GM19467 (cell line): ENCODE measurements around the gene TMEM9.

Experiments used
- ATAC-seq: cut with Tn5 transposase; IDR thresholded peaks from one replicate; pipeline ENCODE4 v1.9.1; 2021; ENCODE audit warnings: mild to moderate bottlenecking, moderate library complexity; ENCODE audit not compliant: unreplicated experiment

Gene TMEM9

DNA sequence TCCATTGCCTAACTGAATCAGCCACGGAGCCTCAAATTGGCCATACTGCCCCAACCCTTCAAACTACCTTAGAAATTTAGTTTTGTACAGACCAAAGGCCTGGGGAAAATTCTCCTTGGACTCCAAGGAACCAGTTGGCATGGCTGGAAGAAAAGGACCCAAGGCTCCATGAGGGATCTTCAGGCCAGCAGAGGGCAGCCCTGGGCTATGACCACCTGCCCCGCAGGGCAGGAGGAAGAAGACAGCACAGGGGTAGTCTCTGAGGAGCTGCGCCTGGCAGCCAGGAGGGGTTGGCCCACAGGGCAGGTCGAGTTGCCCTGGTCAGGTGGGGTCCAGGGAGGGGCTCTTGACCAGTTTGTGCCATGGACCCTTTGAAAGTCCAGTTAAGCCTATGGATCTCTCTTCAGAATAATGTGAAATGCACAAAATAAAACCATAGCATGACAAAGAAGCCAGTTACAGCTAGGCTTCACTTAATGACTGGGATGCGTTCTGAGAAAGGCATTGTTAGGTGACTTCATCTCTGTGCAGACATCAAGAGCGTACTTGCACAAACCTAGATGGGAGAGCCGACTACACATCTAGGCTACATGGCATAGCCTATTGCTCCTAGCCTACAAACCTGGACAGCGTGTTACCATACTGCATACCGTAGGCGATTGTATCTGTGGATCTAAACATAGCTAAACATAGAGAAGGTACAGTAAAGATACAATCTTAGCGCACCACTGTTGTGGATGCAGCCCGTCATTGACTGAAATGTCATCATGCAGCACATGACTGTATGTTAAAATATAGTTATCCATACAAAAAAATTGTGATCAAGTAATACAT lies 68.2 kb downstream of the TMEM9 start:
- ATAC-seq, result no peak
